Measurements from ENCODE around the gene CSPG4.
A peak's percentile ranks its signal among the peaks of the same experiment; 100 is the strongest.

Gene CSPG4

DNA sequence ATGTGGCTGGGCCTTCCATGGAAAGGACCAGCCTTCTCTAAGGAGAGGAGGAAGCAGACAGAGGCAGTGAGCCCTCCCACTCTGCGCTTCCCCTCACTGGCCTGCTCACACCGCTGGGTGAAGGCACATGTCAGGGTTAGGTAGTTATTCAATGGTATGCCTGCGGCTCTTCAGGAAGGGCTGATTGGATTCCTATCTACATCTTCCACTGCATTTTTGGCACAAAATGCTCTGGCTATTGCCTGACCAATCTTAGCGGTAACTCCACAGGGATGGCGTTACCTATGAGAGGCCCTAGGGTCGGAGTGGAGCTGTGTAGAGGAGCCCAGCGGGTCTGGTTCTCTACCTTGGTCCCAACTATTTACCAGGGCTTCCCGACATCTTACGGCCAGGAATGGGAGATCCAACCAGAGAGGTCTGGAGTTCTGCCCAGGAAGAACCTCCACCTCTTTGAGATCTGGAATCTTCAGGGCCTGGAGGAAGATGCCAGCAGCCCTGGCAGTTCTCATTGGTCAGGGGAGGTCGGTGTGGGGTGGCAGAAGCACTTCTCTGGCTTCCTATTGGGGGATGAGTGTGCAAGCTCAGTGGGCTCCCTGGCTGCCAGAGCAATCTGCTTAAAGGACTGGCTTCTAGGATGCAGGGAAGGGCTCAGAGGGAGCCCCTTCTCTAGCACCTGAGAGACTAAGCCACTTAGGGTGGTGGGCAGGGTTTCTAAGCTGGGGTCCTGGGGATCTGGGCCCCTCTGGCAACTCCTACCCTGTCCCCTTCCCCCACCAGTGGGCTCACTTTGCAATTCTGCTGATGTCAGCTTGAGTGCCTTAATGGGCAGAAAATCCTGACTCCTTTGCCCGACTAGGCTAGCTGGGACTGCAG is 40.7 kb downstream of the CSPG4 start:
- no peak for DNase-seq (ENCODE audit: low read depth, low spot score)
- Histone ChIP-seq H3K4me3 (ENCODE audit: insufficient read length, low read depth) (no peak overlapping the region), H3K4me1 (ENCODE audit: insufficient read depth, insufficient read length) (peaks cover 36% of the 10 kb centered on the region), H3K9ac (ENCODE audit: insufficient read length, low read depth) (peak overlapping the region; percentile 4), H3K9me3 (ENCODE audit: insufficient read depth, low read length) (no peaks in the 10 kb centered on the region), H3K36me3 (ENCODE audit: insufficient read depth, insufficient read length, low read length) (peaks cover 19% of the 10 kb centered on the region), H3K27me3 (ENCODE audit: insufficient read depth, insufficient read length) (no peaks in the 10 kb centered on the region)
- TF ChIP-seq SUZ12 (IDR thresholded peaks at IDR 0.05; ENCODE audit: extremely low read depth, insufficient read depth, insufficient read length) (no peak), ZNF274 (IDR thresholded peaks at IDR 0.05; ENCODE audit: low read depth, low read length) (no peak), YY1 (IDR thresholded peaks at IDR 0.05; ENCODE audit: insufficient read depth, insufficient read length) (no peak)

DNA sequence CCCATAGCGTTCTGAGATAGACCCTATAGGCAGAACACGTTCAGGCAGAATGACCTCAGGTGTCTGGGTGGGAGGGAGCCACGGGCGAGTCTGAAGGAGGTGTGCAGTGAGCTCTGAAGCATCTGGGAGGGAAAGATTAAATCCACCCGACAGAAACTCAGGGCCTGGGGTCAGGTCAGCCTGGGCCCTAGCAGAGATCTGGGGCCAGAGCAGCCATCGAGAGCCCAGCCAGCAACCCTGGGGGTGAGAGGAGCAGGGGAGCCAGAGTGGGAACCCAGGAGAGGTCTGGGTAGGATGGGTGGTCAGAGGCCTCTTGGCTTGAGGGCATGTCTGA is 42.8 kb downstream of the CSPG4 start:
- no peak overlapping the region for H3K9ac ChIP-seq (ENCODE audit: insufficient read length, low read depth)
- no peaks in the 10 kb centered on the region for H3K27me3 ChIP-seq (ENCODE audit: insufficient read depth, insufficient read length)
- H3K36me3 ChIP-seq (ENCODE audit: insufficient read depth, insufficient read length, low read length), result no peaks in the 10 kb centered on the region
- TF ChIP-seq SUZ12 (IDR thresholded peaks at IDR 0.05; ENCODE audit: extremely low read depth, insufficient read depth, insufficient read length) (no peak), ZNF274 (IDR thresholded peaks at IDR 0.05; ENCODE audit: low read depth, low read length) (no peak), YY1 (IDR thresholded peaks at IDR 0.05; ENCODE audit: insufficient read depth, insufficient read length) (no peak)
- H3K4me1 ChIP-seq (ENCODE audit: insufficient read depth, insufficient read length), result peaks cover 32% of the 10 kb centered on the region
- H3K4me3 ChIP-seq (ENCODE audit: insufficient read length, low read depth), result no peak overlapping the region
- no peak for DNase-seq (ENCODE audit: low read depth, low spot score)
- no peaks in the 10 kb centered on the region for H3K9me3 ChIP-seq (ENCODE audit: insufficient read depth, low read length)

DNA sequence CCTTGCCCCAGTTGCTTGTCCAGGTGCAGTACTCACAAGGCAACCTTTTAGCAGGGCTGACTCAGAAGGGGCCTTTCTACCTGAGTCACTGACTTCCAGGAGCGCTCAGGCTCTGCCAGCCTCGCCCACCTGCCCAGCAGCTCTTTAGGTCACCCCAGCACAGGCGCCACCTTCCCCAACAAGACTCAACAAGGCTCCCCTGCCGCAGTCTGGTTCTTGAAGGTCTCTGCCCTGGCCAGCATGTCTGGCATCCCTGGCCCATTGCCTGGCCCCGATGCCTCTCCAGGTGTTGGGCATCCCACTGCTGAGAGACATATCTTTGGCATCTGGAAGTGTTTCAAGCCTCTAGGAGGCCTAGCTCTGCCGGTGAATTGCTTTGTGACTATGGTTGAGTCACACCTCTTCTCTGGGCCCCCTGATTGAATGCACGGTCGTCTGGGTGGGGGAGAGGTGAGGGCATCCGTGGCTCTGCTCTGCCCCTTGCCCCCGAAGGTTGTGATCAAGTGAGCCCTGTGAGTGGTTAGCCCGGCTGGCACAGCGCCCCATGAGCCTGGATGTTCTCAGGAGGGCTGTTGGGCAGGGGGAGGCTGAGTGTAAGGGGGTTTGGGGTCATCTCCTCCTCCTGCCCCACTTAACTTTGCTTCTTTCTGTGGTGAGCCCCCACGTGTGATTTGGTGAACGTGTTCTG is 43.3 kb downstream of the CSPG4 start:
- no peak for TF ChIP-seq SUZ12 (IDR thresholded peaks at IDR 0.05; ENCODE audit: extremely low read depth, insufficient read depth, insufficient read length)
- Histone ChIP-seq H3K27me3 (ENCODE audit: insufficient read depth, insufficient read length) (no peaks in the 10 kb centered on the region), H3K9me3 (ENCODE audit: insufficient read depth, low read length) (no peaks in the 10 kb centered on the region), H3K4me1 (ENCODE audit: insufficient read depth, insufficient read length) (peaks cover 28% of the 10 kb centered on the region), H3K9ac (ENCODE audit: insufficient read length, low read depth) (no peak overlapping the region), H3K4me3 (ENCODE audit: insufficient read length, low read depth) (no peak overlapping the region), H3K36me3 (ENCODE audit: insufficient read depth, insufficient read length, low read length) (no peaks in the 10 kb centered on the region)
- no peak for DNase-seq (ENCODE audit: low read depth, low spot score)

DNA sequence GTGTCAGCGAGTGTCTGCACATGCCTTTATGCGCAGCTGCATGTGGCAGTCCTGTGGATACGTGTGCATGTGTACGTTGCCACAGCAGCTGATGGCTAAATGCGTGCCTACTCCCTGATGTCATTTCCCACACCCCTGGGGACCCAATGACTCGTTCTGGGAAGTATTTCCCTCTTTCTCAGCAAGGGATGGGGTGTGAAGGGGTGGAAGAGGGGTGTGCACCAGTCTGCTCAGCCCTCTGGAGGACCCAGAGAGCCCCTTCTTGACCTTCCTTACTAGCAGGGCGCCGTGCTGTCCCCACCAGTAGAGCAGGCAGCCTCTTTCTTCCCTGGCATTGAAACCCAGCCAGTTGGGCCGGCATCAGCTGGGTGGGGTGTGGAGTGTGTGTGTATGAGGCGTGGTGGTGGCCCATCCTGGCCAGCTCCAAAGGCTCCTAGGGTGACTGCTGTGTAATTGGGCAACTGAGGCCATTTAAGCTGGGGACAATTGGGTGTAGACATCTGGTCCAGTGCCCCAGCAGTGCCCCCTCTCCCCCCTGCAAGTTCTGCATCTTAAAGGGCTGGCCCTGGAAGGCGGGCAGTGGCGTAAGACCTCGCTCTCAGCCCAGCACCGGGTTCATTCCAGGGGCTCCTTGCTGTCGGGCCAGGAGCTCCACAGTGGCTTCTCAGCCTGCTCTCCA is 45.7 kb downstream of the CSPG4 start:
- no peaks in the 10 kb centered on the region for H3K36me3 ChIP-seq (ENCODE audit: insufficient read depth, insufficient read length, low read length)
- no peaks in the 10 kb centered on the region for H3K27me3 ChIP-seq (ENCODE audit: insufficient read depth, insufficient read length)
- no peak for DNase-seq (ENCODE audit: low read depth, low spot score)
- no peak overlapping the region for H3K9ac ChIP-seq (ENCODE audit: insufficient read length, low read depth)
- TF ChIP-seq ZNF274 (IDR thresholded peaks at IDR 0.05; ENCODE audit: low read depth, low read length) (no peak), SUZ12 (IDR thresholded peaks at IDR 0.05; ENCODE audit: extremely low read depth, insufficient read depth, insufficient read length) (no peak), YY1 (IDR thresholded peaks at IDR 0.05; ENCODE audit: insufficient read depth, insufficient read length) (no peak)
- H3K4me1 ChIP-seq (ENCODE audit: insufficient read depth, insufficient read length), result peaks cover 9% of the 10 kb centered on the region
- no peaks in the 10 kb centered on the region for H3K9me3 ChIP-seq (ENCODE audit: insufficient read depth, low read length)
- no peak overlapping the region for H3K4me3 ChIP-seq (ENCODE audit: insufficient read length, low read depth)

DNA sequence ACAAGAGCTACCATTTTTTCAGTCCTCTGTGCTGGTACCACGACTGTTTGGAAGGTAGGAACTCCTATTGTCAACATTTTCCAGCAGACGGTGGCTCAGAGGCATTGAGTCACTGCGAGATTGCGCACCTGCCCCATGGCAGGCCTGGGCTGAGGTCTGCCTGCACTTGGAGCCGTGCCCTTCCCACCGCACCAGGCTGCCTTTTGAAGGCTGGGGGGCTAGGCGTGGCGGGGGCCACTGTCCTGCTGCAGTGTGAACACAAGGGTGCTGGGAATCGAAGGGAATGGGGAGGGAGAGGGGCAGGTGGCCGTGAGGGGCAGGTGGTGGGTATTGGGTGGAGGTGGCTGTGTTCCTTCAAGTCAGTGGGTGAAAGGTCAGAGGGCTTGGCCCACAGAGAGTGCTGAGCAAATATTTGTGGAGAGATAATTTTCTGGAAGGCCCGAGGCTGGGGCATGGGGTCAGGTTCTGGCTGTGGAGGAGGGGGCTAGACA is 48.7 kb downstream of the CSPG4 start:
- Histone ChIP-seq H3K4me3 (ENCODE audit: insufficient read length, low read depth) (no peak overlapping the region), H3K9me3 (ENCODE audit: insufficient read depth, low read length) (no peaks in the 10 kb centered on the region), H3K4me1 (ENCODE audit: insufficient read depth, insufficient read length) (peaks cover 13% of the 10 kb centered on the region), H3K36me3 (ENCODE audit: insufficient read depth, insufficient read length, low read length) (peaks cover 10% of the 10 kb centered on the region), H3K27me3 (ENCODE audit: insufficient read depth, insufficient read length) (no peaks in the 10 kb centered on the region), H3K9ac (ENCODE audit: insufficient read length, low read depth) (no peak overlapping the region)
- TF ChIP-seq SUZ12 (IDR thresholded peaks at IDR 0.05; ENCODE audit: extremely low read depth, insufficient read depth, insufficient read length) (no peak), ZNF274 (IDR thresholded peaks at IDR 0.05; ENCODE audit: low read depth, low read length) (no peak), YY1 (IDR thresholded peaks at IDR 0.05; ENCODE audit: insufficient read depth, insufficient read length) (no peak)
- DNase-seq (ENCODE audit: low read depth, low spot score), result no peak

DNA sequence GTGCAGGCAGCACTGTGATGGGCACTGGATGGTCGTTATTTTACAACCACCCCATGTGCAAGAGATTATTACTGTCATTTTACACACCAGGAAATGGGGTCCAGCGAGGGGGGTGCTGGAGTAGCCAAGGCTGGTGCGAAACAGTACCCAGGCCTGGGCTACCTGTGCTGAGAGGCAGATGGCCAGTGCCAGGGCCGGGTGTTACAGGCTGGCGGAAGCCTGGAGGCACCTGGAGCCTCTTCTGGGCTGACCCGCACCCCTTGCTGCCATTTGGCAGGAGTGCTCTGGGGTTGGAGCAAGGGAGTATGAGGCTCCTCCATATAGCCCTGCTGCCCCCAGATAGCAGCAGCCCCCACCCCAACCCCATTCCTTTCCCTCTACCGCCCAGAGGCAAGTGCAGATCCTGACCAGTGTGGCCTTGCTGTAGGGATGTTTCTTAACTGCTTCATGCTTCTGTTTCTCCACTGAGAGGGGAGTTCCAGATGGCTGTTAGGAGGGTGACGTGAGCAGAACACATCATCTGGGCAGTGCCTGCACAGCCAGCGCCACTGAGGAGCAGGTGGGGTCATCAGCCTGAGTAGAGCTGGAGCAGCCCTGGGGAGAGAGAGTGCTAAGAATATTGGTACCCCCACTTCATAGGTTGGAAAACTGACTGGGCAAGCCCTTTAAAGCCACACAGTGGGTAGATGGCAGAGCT is 49.7 kb downstream of the CSPG4 start:
- no peak for TF ChIP-seq YY1 (IDR thresholded peaks at IDR 0.05; ENCODE audit: insufficient read depth, insufficient read length)
- no peak for TF ChIP-seq ZNF274 (IDR thresholded peaks at IDR 0.05; ENCODE audit: low read depth, low read length)
- TF ChIP-seq SUZ12 (IDR thresholded peaks at IDR 0.05; ENCODE audit: extremely low read depth, insufficient read depth, insufficient read length), result no peak

More for the DNA sequence above, 49.7 kb downstream of the CSPG4 start:
- DNase-seq (ENCODE audit: low read depth, low spot score), result no peak
- Histone ChIP-seq H3K36me3 (ENCODE audit: insufficient read depth, insufficient read length, low read length) (peaks cover 20% of the 10 kb centered on the region), H3K9ac (ENCODE audit: insufficient read length, low read depth) (no peak overlapping the region), H3K9me3 (ENCODE audit: insufficient read depth, low read length) (no peaks in the 10 kb centered on the region), H3K27me3 (ENCODE audit: insufficient read depth, insufficient read length) (no peaks in the 10 kb centered on the region), H3K4me3 (ENCODE audit: insufficient read length, low read depth) (no peak overlapping the region), H3K4me1 (ENCODE audit: insufficient read depth, insufficient read length) (peaks cover 13% of the 10 kb centered on the region)

Data from NT2/D1 (cell line).